Psoas muscle (tissue), 8 donors: Measurements from ENCODE around the gene MYO1D. TPM values are rescaled to one million over a fixed set of nuclear protein-coding genes. Genes with fewer than 3 reads are reported as not detected.

Source experiments
- ATAC-seq, 4 donors: fragments of 200-7000 bp; cut with Tn5 transposase; one replicate each; pipeline ENCODE4 v1.9.1; 2020; ENCODE audit warnings: moderate library complexity in 3 of 4, mild to moderate bottlenecking in 2 of 4
- DNase-seq, 2 donors: peaks; one replicate each; pipeline ENCODE4 v3.0.0-alpha.2; 2020
- H3K27ac ChIP-seq: fragments of 200-600 bp; one replicate; pipeline ENCODE4 v1.8.0; 2022
- H3K27me3 ChIP-seq, 3 donors: fragments of 200-600 bp in 1 of 3; one replicate each; pipeline versions ENCODE4 v1.6.1 to v1.8.0; 2013 to 2022; ENCODE audit warnings: low read length in 2 of 3, mild to moderate bottlenecking in 2 of 3, moderate library complexity in 1 of 3; ENCODE audit not compliant: insufficient read depth in 3 of 3
- H3K36me3 ChIP-seq, 2 donors: fragments of 200-600 bp in 1 of 2; one replicate each; pipeline versions ENCODE4 v1.6.1 to v1.8.0; 2013 to 2022; ENCODE audit warnings: low read depth in 1 of 2, mild to moderate bottlenecking in 1 of 2, moderate library complexity in 1 of 2; ENCODE audit not compliant: insufficient read depth in 1 of 2
- H3K4me1 ChIP-seq: fragments of 200-600 bp; one replicate; pipeline ENCODE4 v1.8.0; 2022
- H3K4me3 ChIP-seq: fragments of 200-600 bp; one replicate; pipeline ENCODE4 v1.8.0; 2022; ENCODE audit warnings: mild to moderate bottlenecking
- H3K9me3 ChIP-seq: fragments of 200-600 bp; one replicate; pipeline ENCODE4 v1.8.0; 2022
- WGBS, 3 donors: extraction: QIAGEN DNeasy Blood & Tissue Kit; methylation state at CpG; one replicate each; pipeline versions ENCODE4 v1.1.6 to v1.1.7; 2013; 5-methylcytosine and 5-hydroxymethylcytosine counted together
- intact Hi-C, 2 donors: fragments of 100-400 bp; cut with DNase I; formaldehyde crosslinking; loops; one replicate each; pipeline versions ENCODE4 v1.11.0 to v1.14.2; 2022
- polyA plus RNA-seq, 3 donors: library from polyadenylated mRNA; stranded (reverse); fragments of 200-250 nt; gene quantifications; one replicate each; pipeline ENCODE4 v1.2.3, GENCODE V29; 2013
- total RNA-seq, 4 donors: library from RNA; stranded (reverse); fragmentation: NEBNext Ultra II Directional in 2 of 4; extraction: Animal tissue kit (Norgen Biotek cat#: 25700) in 2 of 4; gene quantifications; one replicate each; pipeline versions ENCODE4 v1.2.1 to v1.2.4, GENCODE V29; 2021 to 2023
- TF ChIP-seq, protein P1 (sequence below): fragments of 200-600 bp; IDR thresholded peaks from one replicate; pipeline ENCODE4 v1.8.0; 2022; ENCODE audit warnings: antibody characterized with exemption
- donor health status: healthy with polysubstance abuse.
- donor health status: DM: no; HTN: no; CAD: no; lungs with moderate emphysema.
- donor health status: Bipolar disorder and iron deficiency.
- donor health status: healthy.
- donor health status: DM: yes; HTN: yes; CAD: no.
- donor health status: DM: no; HTN: no; CAD: no.
- donor health status: DM: no; HTN: no; CAD: no.
- donor health status: DM: yes; HTN: yes; CAD: no.

The MYO1D gene
- total and polyA plus RNA-seq, 7 donors, result 1.8 to 5.9 (median 4.1) TPM

DNA sequence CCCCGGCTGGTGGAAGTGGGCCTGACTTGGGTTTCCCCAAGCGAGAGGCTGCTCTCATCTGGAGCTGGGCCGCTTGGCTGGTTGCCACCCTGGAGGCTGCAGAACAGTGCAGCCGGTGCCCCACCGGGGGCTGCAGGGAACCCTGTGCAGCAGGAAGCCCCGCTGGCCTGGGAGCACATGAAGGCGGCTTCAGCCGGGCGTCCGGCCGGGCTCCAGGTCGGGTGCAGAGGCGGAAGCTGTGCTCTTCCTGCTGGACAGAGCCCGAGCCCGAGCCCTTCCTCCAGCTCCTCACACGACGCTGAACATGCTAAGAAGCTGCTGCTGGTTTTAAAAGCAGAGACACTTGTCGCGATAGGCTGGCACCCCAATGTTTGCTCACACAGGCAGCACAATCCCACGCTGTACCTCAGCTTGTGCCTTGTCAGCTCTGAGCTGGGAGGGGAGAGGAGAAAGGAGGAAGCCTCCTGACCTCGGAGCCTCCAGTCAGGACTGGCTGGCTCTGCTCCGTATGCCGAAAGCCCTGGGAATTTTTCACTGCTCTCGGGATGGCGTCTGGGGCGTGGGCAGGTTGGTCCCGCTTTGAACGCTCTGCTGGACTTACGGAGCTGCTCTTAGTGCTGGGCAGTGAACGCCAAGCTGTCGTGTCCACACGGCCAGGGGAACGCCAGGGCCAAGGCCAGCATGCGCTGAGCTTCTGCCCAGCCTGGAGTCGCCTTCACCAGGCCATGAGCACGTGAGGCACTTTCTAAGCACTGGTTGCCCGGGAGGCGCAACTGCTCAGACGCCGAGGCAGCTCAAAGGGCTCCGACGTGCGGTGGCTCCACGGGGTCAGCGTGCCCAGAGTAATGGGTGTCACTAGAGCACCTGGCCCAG, 381.3 kb downstream of the MYO1D start:
- TF ChIP-seq, protein P1, sequence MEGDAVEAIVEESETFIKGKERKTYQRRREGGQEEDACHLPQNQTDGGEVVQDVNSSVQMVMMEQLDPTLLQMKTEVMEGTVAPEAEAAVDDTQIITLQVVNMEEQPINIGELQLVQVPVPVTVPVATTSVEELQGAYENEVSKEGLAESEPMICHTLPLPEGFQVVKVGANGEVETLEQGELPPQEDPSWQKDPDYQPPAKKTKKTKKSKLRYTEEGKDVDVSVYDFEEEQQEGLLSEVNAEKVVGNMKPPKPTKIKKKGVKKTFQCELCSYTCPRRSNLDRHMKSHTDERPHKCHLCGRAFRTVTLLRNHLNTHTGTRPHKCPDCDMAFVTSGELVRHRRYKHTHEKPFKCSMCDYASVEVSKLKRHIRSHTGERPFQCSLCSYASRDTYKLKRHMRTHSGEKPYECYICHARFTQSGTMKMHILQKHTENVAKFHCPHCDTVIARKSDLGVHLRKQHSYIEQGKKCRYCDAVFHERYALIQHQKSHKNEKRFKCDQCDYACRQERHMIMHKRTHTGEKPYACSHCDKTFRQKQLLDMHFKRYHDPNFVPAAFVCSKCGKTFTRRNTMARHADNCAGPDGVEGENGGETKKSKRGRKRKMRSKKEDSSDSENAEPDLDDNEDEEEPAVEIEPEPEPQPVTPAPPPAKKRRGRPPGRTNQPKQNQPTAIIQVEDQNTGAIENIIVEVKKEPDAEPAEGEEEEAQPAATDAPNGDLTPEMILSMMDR, result no peak
- Histone ChIP-seq H3K4me3 (peak overlapping the region; percentile 50), H3K27me3 (no peaks in the 10 kb centered on the region), H3K9me3 (no peaks in the 10 kb centered on the region), H3K27ac (peak overlapping the region; percentile 98), H3K36me3 (peaks cover 0 to 3% of the 10 kb centered on the region in 2 donors), H3K4me1 (peaks cover 34% of the 10 kb centered on the region)
- DNase-seq (peak; percentile 80 to 82), ATAC-seq (peak; percentile 71 to 80 (median 73))
- 14 to 20% (median 15%) methylated on average over 45 of the region's 45 CpGs for WGBS, 3 donors
- intact Hi-C loops, result loop anchor here in 1 of 2 donors (5.0 kb wide), 1 partner anchor 112 kb away; no protein-coding TSS in a partner anchor

- TF ChIP-seq, protein P1, result no peak
- no peaks in the 10 kb centered on the region for H3K27me3 ChIP-seq
- peak overlapping the region; percentile 50 for H3K4me3 ChIP-seq
- DNase-seq, result no peak
- ATAC-seq, result peak in 2 of 4 donors; percentile 0 to 1
- intact Hi-C loops, result loop anchor here in 1 of 2 donors (5.0 kb wide), 1 partner anchor 113 kb away; no protein-coding TSS in a partner anchor
- H3K9me3 ChIP-seq, result no peaks in the 10 kb centered on the region
- H3K4me1 ChIP-seq, result peaks cover 34% of the 10 kb centered on the region
- 32 to 46% (median 34%) methylated on average over 25 to 34 of the region's 34 CpGs for WGBS, 3 donors
- peak overlapping the region; percentile 98 for H3K27ac ChIP-seq
- peaks cover 0 to 11% of the 10 kb centered on the region in 2 donors for H3K36me3 ChIP-seq
Observed at GRCh38 chr17:32494621-32495358, 382.1 kb downstream of the MYO1D start.

DNA sequence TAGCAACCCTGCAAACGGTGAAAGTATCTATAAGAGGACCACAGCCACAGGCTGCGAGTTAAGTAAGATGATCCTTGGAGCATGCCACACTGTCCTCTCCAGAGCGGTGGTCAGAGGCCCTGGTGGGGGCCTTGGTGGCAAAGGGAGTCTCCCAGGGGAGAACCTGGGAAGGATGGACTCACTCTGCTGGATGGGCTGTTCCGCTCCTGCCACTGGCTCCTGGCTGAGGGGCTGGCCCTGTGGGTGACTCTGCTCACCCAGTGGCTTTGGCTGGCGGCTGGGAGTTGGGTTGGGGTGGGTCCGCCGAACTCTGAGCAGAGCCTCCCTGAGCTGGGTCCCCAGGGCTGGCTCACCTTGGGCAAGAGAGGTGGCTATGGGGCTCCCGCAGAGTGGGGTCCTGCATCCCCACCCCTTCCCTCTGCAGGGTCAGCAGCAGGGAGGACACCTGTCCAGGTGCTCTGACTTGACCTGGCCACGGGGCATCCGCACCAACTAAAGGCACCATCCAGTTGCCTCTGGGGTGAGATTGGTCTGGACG, 382.9 kb downstream of the MYO1D start:
- Histone ChIP-seq H3K4me1 (peaks cover 34% of the 10 kb centered on the region), H3K36me3 (peaks cover 0 to 17% of the 10 kb centered on the region in 2 donors), H3K4me3 (no peak overlapping the region), H3K9me3 (no peaks in the 10 kb centered on the region), H3K27ac (no peak overlapping the region), H3K27me3 (no peaks in the 10 kb centered on the region)
- TF ChIP-seq, protein P1, result no peak
- DNase-seq, result no peak
- ATAC-seq, result no peak
- intact Hi-C loops, result no loop called here
- 82 to 87% (median 86%) methylated on average over 11 of the region's 11 CpGs for WGBS, 3 donors

DNA sequence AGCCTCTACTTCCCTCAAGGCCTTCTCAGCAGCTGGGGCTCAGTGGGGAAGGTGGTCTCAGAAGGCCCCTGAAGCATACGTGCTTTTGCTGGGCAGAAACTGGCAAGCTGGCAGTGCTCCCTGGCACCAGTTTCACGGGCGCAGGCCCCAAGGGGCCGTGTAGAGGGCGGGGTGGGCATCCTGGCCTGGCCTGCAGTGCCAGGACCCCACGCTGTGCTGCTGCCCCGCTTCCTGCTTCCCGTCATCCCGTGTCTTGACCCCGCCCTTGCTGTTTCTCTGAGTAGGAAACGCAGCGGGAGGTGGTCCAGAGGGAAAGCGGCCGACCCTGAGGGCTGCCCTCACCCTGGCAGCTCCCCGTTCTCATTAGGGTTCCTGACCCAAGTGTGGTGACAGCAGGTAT, 383.4 kb downstream of the MYO1D start:
- H3K36me3 ChIP-seq, result peaks cover 0 to 17% of the 10 kb centered on the region in 2 donors
- 84 to 88% (median 87%) methylated on average over 15 of the region's 15 CpGs for WGBS, 3 donors
- no peak overlapping the region for H3K4me3 ChIP-seq
- no peaks in the 10 kb centered on the region for H3K9me3 ChIP-seq
- peaks cover 34% of the 10 kb centered on the region for H3K4me1 ChIP-seq
- ATAC-seq, result no peak
- H3K27ac ChIP-seq, result no peak overlapping the region
- intact Hi-C loops, result no loop called here
- TF ChIP-seq, protein P1, result no peak
- no peaks in the 10 kb centered on the region for H3K27me3 ChIP-seq
- no peak for DNase-seq
